NCI-H2107 treated with DMSO at 0.1 percent for 48 hours (cell line): ENCODE measurements around the gene NFAM1.

Source experiments
- DNase-seq: peaks from one replicate; lab custom pipeline; 2025; ENCODE audit not compliant: unreplicated experiment; lab: John Stamatoyannopoulos, UW

Gene NFAM1

GRCh38 chr22:42439821-42440674, 7.8 kb upstream of the NFAM1 start:
- no peak for DNase-seq

GRCh38 chr22:42439021-42439567, 6.9 kb upstream of the NFAM1 start:
- no peak for DNase-seq

- no peak for DNase-seq
Observed at GRCh38 chr22:42438293-42438650, 6.1 kb upstream of the NFAM1 start.

- peak; percentile 23 for DNase-seq
Observed at GRCh38 chr22:42437488-42438292, 5.5 kb upstream of the NFAM1 start.

DNA sequence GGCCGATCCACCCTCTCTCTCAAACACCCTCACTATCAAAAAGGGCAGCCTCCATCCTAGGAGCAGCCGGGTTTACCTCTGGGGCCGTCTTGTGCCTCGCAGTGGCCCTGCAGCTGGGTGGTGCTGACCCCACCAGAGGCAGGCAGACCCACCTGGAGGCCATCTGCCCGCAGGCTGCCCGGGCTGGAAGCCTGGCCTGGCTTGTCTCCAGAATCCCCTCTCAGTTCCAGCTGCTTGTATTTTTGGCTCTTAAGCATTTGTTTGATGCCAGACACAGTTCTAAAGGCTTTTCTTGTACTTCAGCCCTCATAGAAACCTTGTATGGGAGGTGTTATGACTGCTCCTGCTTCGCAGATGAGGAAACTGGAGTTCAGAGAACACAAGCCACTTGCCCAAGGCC, 4.2 kb upstream of the NFAM1 start:
- no peak for DNase-seq

- DNase-seq: no peak
Observed at GRCh38 chr22:42434748-42435425, 2.7 kb upstream of the NFAM1 start.

GRCh38 chr22:42433754-42434682, 1.8 kb upstream of the NFAM1 start:
- peak; percentile 35 for DNase-seq

DNA sequence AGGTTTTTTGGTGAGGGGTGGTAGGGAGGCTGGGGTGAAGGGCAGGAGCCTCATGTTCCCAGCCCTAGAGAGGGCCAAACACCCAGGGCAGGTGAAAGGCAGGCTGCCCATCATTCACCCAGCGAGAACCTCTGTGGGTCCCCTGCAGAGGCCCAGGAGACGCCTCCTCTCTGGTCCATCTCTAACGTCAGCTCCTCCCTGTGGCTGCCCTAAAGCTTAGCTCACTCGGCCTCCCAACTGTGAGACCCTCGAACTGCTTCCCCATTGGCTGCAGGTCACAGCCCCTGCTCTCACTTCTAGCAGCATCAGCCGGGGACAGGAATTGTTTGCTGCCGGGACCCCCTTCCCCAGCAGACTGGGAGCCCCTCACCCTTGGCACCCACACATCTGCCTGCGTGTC, 615 bp upstream of the NFAM1 start:
- DNase-seq: no peak

DNA sequence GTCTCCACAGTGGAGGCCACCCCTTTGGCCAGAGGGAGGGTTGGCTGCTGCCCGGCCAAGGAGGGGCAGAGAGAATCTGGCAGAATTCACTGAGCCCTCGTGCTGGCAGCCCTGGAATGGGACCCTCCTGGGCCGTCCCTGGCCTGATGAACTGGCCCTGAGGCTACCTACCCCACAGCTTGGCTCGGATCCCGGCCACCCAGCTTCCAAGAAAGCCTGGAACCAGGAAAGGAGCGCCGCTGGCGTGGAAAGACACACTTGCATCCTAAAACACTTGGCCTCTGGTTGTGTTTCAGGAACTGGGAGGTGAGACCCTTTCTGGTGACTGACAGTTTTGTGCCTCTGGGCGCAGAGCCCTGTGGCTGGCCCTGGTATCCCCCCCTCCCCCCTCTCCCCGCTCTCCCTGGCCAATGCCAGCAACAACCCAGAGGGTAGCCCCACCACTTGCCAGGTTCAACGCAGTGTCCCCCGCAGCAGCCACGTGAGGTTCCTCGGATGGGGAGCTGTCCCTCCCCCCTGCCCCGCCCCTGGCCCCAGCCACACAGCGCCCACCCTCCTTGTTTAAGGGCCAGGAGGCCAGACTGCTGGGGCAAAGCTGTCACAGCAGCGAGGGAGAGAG, 693 bp downstream of the NFAM1 start:
- no peak for DNase-seq

GRCh38 chr22:42430528-42431125, 1.6 kb downstream of the NFAM1 start:
- DNase-seq: no peak

DNA sequence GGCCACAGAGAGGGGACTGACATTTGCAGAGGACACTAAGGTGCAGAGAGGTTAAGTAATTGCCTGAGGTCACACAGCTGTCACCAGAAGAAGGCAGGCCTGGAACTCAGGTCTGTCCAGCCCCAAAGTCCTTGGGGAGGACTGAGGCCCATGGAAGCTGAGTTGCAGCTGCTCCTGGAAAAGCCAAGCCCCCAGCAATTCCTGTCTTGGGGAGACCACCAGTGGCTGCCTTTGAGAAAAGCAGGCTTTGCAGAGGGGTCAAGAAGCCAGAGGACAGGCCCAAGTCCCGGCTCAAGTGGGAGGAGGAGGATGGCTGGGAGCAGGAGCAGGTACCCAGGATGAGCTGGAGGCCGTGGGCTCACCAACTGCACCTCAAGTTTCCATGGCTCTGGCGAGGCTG, 3.4 kb downstream of the NFAM1 start:
- no peak for DNase-seq

GRCh38 chr22:42428025-42428424, 4.2 kb downstream of the NFAM1 start:
- DNase-seq: no peak

DNA sequence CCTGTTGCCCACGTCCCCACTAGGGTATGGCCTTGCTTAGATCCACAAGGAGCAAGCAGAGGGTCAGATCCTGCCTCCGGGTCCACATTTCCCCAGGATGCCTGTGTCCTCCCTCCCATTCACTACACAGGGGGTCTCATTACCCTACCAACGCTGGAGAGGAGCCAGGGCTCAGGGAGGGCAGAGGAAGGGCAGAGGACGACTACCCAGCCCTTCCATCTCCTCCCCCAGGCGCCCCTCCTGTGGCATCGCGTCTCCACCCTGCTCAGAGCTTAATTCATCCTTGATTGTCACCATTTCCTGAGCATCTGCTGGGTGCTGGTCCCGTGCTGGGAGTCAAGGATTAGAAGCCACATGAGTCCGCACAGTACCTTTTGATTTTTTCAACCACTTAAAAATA, 5.0 kb downstream of the NFAM1 start:
- DNase-seq: no peak

GRCh38 chr22:42425989-42426355, 6.2 kb downstream of the NFAM1 start:
- DNase-seq: no peak

- DNase-seq: no peak
Observed at GRCh38 chr22:42425337-42425988, 6.7 kb downstream of the NFAM1 start.

GRCh38 chr22:42419243-42419881, 12.8 kb downstream of the NFAM1 start:
- no peak for DNase-seq

DNA sequence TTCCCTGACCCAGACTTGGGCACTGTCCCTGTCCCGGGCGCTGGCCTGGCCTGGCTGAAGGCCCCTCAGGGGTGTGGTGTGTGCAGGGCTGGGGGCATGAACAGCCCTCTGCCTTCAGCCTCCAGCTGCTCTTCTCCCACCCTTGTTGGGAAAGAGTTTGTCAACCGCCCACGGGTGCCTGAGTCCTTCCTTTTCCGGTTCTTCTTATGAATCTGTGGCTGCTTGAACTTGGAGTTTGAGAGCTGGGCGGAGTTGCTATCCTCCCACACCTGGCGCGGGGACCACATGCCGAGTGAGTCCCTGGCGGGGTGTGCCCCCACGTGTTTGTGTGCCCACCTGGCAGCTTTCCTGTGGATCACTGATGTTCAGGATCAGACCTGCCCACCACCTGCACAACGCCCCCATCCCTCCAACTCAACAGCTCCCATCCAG, 13.4 kb downstream of the NFAM1 start:
- DNase-seq: no peak

- no peak for DNase-seq
Observed at GRCh38 chr22:42417645-42418305, 14.4 kb downstream of the NFAM1 start.
